HL-60 (cell line): ENCODE measurements around the gene EFCAB6.

ENCODE experiments used
- DNase-seq, 2 experiments: peaks; one replicate each; pipeline ENCODE4 v3.0.0-alpha.2; 2010 to 2020; ENCODE audit warnings: low read depth in 1 of 2, low spot score in 1 of 2
- H3K27ac ChIP-seq: fragments of 250-450 bp; sonication (Bioruptor Pico); replicated peaks from 2 replicates; pipeline ENCODE4 v1.5.1; 2020; ENCODE audit warnings: mild to moderate bottlenecking, moderate library complexity
- H3K27me3 ChIP-seq: fragments of 250-450 bp; sonication (Bioruptor Pico); 2 replicates; pipeline ENCODE4 v1.5.1; 2021; ENCODE audit warnings: mild to moderate bottlenecking, moderate library complexity; ENCODE audit not compliant: insufficient read depth, poor library complexity, severe bottlenecking
- H3K4me3 ChIP-seq: replicated peaks from 2 replicates; pipeline ENCODE4 v1.5.1; 2011; ENCODE audit warnings: mild to moderate bottlenecking, control low read depth, low read length; ENCODE audit not compliant: insufficient read depth
- GABPA ChIP-seq: IDR thresholded peaks from 2 replicates; pipeline ENCODE4 v1.6.1; 2012; ENCODE audit warnings: low read depth
- POLR2AphosphoS5 ChIP-seq: IDR thresholded peaks from 2 replicates; pipeline ENCODE4 v1.6.1; 2012; ENCODE audit warnings: low read depth
- SPI1 ChIP-seq: IDR thresholded peaks from 2 replicates; pipeline ENCODE4 v1.6.1; 2012; ENCODE audit warnings: low read depth, mild to moderate bottlenecking, borderline replicate concordance
- TF ChIP-seq, protein P1 (sequence below): IDR thresholded peaks from 2 replicates; pipeline ENCODE4 v1.6.1; 2012; ENCODE audit warnings: low read depth; ENCODE audit not compliant: insufficient replicate concordance
- TF ChIP-seq, protein P2 (sequence below): IDR thresholded peaks from one replicate; pipeline ENCODE4 v1.5.1; 2011; ENCODE audit warnings: low read length, control low read depth, inconsistent platforms; ENCODE audit not compliant: insufficient read depth

The EFCAB6 gene

DNA sequence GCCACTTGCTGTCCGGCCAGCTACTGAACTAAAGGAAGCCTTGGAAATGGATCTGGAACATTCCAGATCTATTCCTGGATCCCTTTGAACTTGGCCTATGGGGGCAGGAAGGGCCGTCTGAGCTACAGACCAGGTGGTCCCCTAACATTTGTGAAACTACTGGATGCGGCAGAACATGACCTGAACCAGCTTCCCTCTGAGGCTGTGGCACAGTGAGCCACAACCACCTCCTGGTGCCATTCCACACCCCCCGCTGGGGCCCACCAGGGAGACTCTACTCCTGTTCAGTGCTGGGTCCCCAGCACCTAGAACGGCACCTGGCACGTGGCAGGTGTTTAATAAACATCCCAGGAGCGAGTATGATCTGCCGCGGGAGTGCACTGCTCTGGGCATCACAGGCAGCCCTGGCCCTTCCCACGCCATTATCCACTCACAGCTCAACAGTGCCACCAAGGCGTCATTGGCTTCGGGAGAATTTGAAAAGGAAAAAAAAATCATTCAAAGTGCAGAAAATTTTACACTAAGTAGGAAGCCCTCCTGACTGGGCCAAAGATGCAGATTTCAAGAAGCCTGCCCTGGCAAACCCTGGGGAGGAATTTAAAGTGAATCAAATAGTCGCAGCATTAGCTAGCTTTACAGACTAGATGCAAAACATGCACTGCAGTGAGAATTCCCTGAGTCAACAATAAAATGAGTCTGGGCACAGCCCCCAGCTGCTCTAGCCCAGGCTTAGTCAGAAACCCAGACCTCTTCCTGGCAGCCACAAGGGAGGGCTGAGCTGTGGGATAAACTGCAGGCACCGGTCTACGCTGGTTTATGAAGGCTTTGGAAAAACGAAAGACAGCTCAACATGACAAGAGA lies 14.3 kb upstream of the EFCAB6 start:
- DNase-seq: no peak
- Histone ChIP-seq H3K27me3 (no peaks in the 10 kb centered on the region), H3K27ac (no peak overlapping the region), H3K4me3 (no peak overlapping the region)
- no peak for TF ChIP-seq POLR2AphosphoS5
- TF ChIP-seq, protein P1, sequence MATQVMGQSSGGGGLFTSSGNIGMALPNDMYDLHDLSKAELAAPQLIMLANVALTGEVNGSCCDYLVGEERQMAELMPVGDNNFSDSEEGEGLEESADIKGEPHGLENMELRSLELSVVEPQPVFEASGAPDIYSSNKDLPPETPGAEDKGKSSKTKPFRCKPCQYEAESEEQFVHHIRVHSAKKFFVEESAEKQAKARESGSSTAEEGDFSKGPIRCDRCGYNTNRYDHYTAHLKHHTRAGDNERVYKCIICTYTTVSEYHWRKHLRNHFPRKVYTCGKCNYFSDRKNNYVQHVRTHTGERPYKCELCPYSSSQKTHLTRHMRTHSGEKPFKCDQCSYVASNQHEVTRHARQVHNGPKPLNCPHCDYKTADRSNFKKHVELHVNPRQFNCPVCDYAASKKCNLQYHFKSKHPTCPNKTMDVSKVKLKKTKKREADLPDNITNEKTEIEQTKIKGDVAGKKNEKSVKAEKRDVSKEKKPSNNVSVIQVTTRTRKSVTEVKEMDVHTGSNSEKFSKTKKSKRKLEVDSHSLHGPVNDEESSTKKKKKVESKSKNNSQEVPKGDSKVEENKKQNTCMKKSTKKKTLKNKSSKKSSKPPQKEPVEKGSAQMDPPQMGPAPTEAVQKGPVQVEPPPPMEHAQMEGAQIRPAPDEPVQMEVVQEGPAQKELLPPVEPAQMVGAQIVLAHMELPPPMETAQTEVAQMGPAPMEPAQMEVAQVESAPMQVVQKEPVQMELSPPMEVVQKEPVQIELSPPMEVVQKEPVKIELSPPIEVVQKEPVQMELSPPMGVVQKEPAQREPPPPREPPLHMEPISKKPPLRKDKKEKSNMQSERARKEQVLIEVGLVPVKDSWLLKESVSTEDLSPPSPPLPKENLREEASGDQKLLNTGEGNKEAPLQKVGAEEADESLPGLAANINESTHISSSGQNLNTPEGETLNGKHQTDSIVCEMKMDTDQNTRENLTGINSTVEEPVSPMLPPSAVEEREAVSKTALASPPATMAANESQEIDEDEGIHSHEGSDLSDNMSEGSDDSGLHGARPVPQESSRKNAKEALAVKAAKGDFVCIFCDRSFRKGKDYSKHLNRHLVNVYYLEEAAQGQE: no peak

DNA sequence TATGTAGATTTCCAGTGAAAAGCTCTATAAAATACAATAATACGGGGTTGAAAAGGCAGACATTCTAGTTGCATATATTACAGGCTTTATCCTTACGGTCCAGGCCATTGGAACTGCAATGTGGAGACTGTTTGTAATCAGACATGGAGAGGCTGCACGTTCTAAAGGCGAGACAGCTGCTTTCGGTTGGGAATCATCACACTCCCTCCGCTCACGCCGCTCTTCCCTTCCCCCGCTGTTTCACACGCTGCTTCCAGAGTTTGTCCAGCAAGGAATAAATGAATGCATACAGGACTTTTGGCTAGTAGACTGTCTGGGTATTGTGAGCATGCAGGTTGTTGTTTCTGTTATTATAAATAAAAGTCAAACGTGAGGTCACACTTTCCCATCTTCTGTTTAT lies 13.5 kb upstream of the EFCAB6 start:
- TF ChIP-seq GABPA (no peak), POLR2AphosphoS5 (no peak), SPI1 (no peak)
- TF ChIP-seq, protein P1: no peak
- TF ChIP-seq, protein P2, sequence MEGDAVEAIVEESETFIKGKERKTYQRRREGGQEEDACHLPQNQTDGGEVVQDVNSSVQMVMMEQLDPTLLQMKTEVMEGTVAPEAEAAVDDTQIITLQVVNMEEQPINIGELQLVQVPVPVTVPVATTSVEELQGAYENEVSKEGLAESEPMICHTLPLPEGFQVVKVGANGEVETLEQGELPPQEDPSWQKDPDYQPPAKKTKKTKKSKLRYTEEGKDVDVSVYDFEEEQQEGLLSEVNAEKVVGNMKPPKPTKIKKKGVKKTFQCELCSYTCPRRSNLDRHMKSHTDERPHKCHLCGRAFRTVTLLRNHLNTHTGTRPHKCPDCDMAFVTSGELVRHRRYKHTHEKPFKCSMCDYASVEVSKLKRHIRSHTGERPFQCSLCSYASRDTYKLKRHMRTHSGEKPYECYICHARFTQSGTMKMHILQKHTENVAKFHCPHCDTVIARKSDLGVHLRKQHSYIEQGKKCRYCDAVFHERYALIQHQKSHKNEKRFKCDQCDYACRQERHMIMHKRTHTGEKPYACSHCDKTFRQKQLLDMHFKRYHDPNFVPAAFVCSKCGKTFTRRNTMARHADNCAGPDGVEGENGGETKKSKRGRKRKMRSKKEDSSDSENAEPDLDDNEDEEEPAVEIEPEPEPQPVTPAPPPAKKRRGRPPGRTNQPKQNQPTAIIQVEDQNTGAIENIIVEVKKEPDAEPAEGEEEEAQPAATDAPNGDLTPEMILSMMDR: no peak
- no peak overlapping the region for H3K4me3 ChIP-seq
- DNase-seq: no peak
- H3K27me3 ChIP-seq: no peaks in the 10 kb centered on the region
- no peak overlapping the region for H3K27ac ChIP-seq

DNA sequence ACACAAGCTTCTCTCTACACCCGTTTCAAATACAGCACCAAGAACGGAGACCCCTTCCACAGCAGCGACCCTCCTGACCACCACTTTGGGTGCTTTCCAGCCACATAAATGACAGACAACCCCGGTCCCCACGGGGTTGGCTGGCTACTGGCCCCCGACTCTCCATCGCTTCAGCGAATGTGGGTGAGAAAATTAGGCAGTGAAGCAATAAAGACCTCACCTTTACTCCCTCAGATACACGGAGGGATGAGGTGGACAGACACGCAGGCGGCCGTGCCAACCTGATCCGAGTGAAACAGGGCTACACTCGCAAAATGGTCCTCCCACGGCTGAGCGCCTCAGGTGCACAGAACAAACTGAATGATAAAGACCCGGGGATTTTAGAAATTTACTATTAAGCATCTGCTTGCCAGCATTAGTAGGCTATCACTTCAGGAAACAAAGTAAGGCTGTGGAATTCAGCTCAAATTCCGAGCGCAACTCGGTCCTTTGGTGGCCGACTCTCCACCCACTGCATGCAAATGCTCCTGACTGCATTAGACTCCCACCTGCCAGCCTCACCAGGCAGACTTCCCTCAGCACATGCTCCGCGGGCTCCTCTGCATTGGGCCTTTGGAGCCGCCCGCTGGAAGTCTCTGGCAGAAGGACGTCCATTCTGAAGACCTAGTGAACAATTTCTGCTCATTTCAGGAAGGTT lies 12.8 kb upstream of the EFCAB6 start:
- TF ChIP-seq GABPA: no peak
- no peak for TF ChIP-seq POLR2AphosphoS5
- TF ChIP-seq, protein P2: no peak
- TF ChIP-seq, protein P1: no peak
- TF ChIP-seq SPI1: no peak
- no peak for DNase-seq
- Histone ChIP-seq H3K27me3 (no peaks in the 10 kb centered on the region), H3K27ac (no peak overlapping the region), H3K4me3 (no peak overlapping the region)
